Endodermal cell (in vitro differentiated cells): ENCODE data around the gene IQGAP2. TPM values are rescaled to one million over a fixed set of nuclear protein-coding genes. Genes with fewer than 3 reads are reported as not detected.

Experiments
- DNase-seq: peaks from one replicate; pipeline ENCODE4 v3.0.0-alpha.2; 2017
- H3K27ac ChIP-seq: 2 replicates; pipeline ENCODE4 v1.5.1; 2013; ENCODE audit warnings: mild to moderate bottlenecking, low read depth, low read length, moderate library complexity
- H3K27me3 ChIP-seq: 2 replicates; pipeline ENCODE4 v1.6.1; 2013; ENCODE audit warnings: mild to moderate bottlenecking, low read length, moderate library complexity; ENCODE audit not compliant: insufficient read depth, control insufficient read depth, poor library complexity, severe bottlenecking
- H3K36me3 ChIP-seq: 2 replicates; pipeline ENCODE4 v1.7.0; 2013; ENCODE audit warnings: mild to moderate bottlenecking, low read length, moderate library complexity; ENCODE audit not compliant: control insufficient read depth, insufficient read depth
- H3K4me1 ChIP-seq: one replicate; pipeline ENCODE4 v1.7.0; 2013; ENCODE audit warnings: low read length; ENCODE audit not compliant: control insufficient read depth, insufficient read depth
- H3K4me3 ChIP-seq: 2 replicates; pipeline ENCODE4 v1.5.1; 2013; ENCODE audit warnings: mild to moderate bottlenecking, low read length, moderate library complexity
- H3K9ac ChIP-seq: 2 replicates; pipeline ENCODE4 v1.6.1; 2013; ENCODE audit warnings: mild to moderate bottlenecking, low read length, moderate library complexity; ENCODE audit not compliant: poor library complexity, severe bottlenecking; ENCODE audit errors: extremely low read depth
- H3K9me3 ChIP-seq: 2 replicates; pipeline ENCODE4 v1.6.1; 2013; ENCODE audit warnings: mild to moderate bottlenecking, low read length, moderate library complexity; ENCODE audit not compliant: control insufficient read depth
- H3K27ac Mint-ChIP-seq: 2 replicates; pipeline ENCODE4 v1.8.0; 2020; ENCODE audit warnings: mixed read lengths
- H3K27me3 Mint-ChIP-seq: 2 replicates; pipeline ENCODE4 v1.8.0; 2021; ENCODE audit warnings: mild to moderate bottlenecking, mixed read lengths; ENCODE audit not compliant: insufficient read depth
- H3K36me3 Mint-ChIP-seq: 2 replicates; pipeline ENCODE4 v1.8.0; 2020; ENCODE audit warnings: low read depth, mixed read lengths
- H3K4me1 Mint-ChIP-seq: 2 replicates; pipeline ENCODE4 v1.8.0; 2020; ENCODE audit warnings: mixed read lengths
- H3K4me3 Mint-ChIP-seq: 2 replicates; pipeline ENCODE4 v1.8.0; 2020; ENCODE audit warnings: mild to moderate bottlenecking, moderate library complexity, mixed read lengths
- H3K9me3 Mint-ChIP-seq: 2 replicates; pipeline ENCODE4 v1.8.0; 2020; ENCODE audit warnings: mild to moderate bottlenecking, mixed read lengths
- CTCF ChIP-seq: fragments of 200-600 bp; sonication (generic); conservative IDR thresholded peaks from 2 replicates; pipeline ENCODE4 v1.5.0; 2021; ENCODE audit warnings: antibody characterized with exemption, mild to moderate bottlenecking
- WGBS, 2 experiments: methylation state at CpG; one replicate each; pipeline versions ENCODE4 v1.1.5 to v1.1.7; 2013; ENCODE audit warnings: missing lambda C conversion rate in 2 of 2, mixed read lengths in 1 of 2; ENCODE audit not compliant: insufficient coverage in 1 of 2, insufficient read length in 1 of 2; 5-methylcytosine and 5-hydroxymethylcytosine counted together
- total RNA-seq, 2 donors: library from RNA; stranded (reverse); fragmentation: NEBNext Ultra II Directional in 1 of 2; extraction: Animal tissue kit (Norgen Biotek cat#: 25700) in 1 of 2; gene quantifications; 2 replicates in 1 of 2; 3 replicates in 1 of 2; pipeline ENCODE4 v1.2.1, GENCODE V29; 2021

The IQGAP2 gene
- total RNA-seq, 2 donors from 2014 or later, result 8.3 to 19.4 TPM

GRCh38 chr5:76561959-76562358 is 158.9 kb downstream of the IQGAP2 start:
- peaks cover 73% of the 10 kb centered on the region for H3K27me3 Mint-ChIP-seq
- Histone ChIP-seq H3K9ac (no peak overlapping the region), H3K9me3 (no peaks in the 10 kb centered on the region), H3K4me1 (no peaks in the 10 kb centered on the region), H3K4me3 (no peak overlapping the region), H3K36me3 (no peaks in the 10 kb centered on the region), H3K27me3 (peaks cover 71% of the 10 kb centered on the region), H3K27ac (no peak overlapping the region)
- peaks cover 5% of the 10 kb centered on the region for H3K36me3 Mint-ChIP-seq
- WGBS, 2 experiments, result 92 to 96% methylated on average over 4 to 6 of the region's 6 CpGs
- H3K4me1 Mint-ChIP-seq, result no peaks in the 10 kb centered on the region
- TF ChIP-seq CTCF, result no peak
- no peak for DNase-seq
- no peak overlapping the region for H3K27ac Mint-ChIP-seq
- H3K4me3 Mint-ChIP-seq, result no peak overlapping the region
- H3K9me3 Mint-ChIP-seq, result peaks cover 2% of the 10 kb centered on the region

GRCh38 chr5:76565009-76565408 is 161.9 kb downstream of the IQGAP2 start:
- 95 to 97% methylated on average over 5 to 7 of the region's 7 CpGs for WGBS, 2 experiments
- H3K27ac Mint-ChIP-seq, result no peak overlapping the region
- peaks cover 56% of the 10 kb centered on the region for H3K27me3 Mint-ChIP-seq

DNA sequence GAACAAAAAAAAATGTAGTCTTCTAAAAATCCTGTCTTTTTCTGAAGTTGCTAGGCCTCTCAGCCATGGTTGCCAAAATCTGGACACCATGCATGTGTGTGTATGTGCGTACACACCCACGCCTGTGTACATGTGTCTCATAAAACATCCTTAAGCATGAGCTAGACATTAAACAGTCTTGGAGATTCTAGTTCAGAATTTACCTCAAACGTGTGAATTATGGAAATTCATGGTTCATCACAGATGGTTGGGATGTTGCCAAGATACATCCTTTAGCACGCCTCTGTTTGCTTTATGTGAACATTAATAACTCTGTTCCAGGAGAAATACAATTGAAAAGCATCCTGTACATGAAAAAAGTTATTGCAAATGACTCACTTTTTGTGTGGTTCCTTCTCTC is 167.1 kb downstream of the IQGAP2 start:
- Mint-ChIP-seq H3K4me3 (no peak overlapping the region), H3K9me3 (no peaks in the 10 kb centered on the region), H3K36me3 (no peaks in the 10 kb centered on the region), H3K27ac (no peak overlapping the region), H3K4me1 (no peaks in the 10 kb centered on the region), H3K27me3 (peaks cover 22% of the 10 kb centered on the region)
- H3K4me3 ChIP-seq, result no peak overlapping the region
- no peaks in the 10 kb centered on the region for H3K36me3 ChIP-seq
- H3K27me3 ChIP-seq, result peaks cover 36% of the 10 kb centered on the region
- WGBS, 2 experiments, result 93 to 94% methylated on average over 4 of the region's 4 CpGs
- H3K9ac ChIP-seq, result no peak overlapping the region
- no peak overlapping the region for H3K27ac ChIP-seq
- no peak for DNase-seq
- no peak for TF ChIP-seq CTCF
- no peaks in the 10 kb centered on the region for H3K4me1 ChIP-seq
- H3K9me3 ChIP-seq, result no peaks in the 10 kb centered on the region

More at GRCh38 chr5:76565009-76565408, 161.9 kb downstream of the IQGAP2 start:
- TF ChIP-seq CTCF, result no peak
- H3K27me3 ChIP-seq, result peaks cover 76% of the 10 kb centered on the region
- no peaks in the 10 kb centered on the region for H3K36me3 ChIP-seq
- no peak overlapping the region for H3K4me3 ChIP-seq
- DNase-seq, result no peak
- no peak overlapping the region for H3K9ac ChIP-seq
- H3K27ac ChIP-seq, result no peak overlapping the region
- no peaks in the 10 kb centered on the region for H3K9me3 Mint-ChIP-seq
- no peak overlapping the region for H3K4me3 Mint-ChIP-seq
- no peaks in the 10 kb centered on the region for H3K36me3 Mint-ChIP-seq
- H3K4me1 ChIP-seq, result no peaks in the 10 kb centered on the region
- no peaks in the 10 kb centered on the region for H3K9me3 ChIP-seq
- H3K4me1 Mint-ChIP-seq, result no peaks in the 10 kb centered on the region
